ENCODE data around the gene PRRT2. TPM values are rescaled to one million over a fixed set of nuclear protein-coding genes. Genes with fewer than 3 reads are reported as not detected.
A peak's percentile ranks its signal among the peaks of the same experiment; 100 is the strongest.
"Not testable (repeated sequence)": the region's sequence is repeated elsewhere in the genome, so short reads cannot be mapped to it uniquely, and the experiment has no call there.

The PRRT2 gene
- polyA plus RNA-seq, 5 donors: 10.4 to 16.1 (median 12.8) TPM

GRCh38 chr16:29790183-29790948, 21.6 kb upstream of the PRRT2 start, which contains the start of gene KIF22:
TSS of gene KIF22 (plus strand) at chr16:29790751. CDS start at chr16:29790760, 9 bp downstream.
- DNase-seq: peak; percentile 100

DNA sequence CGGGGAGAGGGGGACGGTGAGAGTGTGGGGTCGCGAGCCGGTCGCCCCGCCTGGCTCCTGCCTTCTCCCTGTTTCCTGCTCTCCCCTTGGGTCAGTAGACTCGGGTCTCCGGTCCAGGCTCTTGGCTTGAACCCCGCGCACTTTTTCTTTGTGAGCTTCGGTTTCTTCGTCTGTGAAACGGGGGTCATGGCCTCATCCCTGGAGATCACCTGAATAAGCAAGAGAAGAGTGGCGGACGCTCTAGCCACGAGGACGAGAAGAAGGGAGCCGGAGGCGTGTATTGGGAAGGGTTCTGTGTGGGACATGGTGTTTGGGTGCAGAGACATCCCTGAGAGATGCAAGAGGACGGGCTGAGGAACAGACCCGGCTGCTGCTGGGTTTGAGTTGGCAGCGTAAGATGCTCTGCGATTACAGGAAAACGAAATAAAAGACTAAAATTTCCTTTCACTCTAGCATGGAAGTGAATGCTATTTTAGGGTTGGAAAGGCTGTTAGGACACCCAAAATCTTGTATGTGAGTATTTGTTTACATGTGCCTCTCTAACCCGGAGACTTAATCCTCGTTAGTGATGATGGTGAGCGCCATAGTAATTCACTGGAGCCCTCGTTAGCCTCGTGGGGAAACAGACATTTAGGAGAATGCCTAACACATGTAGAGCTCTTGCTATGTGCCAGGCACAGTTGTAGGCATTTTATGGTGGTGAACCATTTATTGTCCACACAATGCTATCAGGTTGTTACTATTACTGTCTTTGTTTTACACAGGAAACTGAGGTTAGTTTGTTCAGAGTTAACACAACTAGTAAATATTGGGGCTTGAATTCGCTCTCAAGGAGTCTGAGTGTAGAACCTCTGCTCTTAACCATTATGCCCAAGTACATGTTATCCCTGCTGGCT, 20.8 kb upstream of the PRRT2 start:
- no peak for DNase-seq

GRCh38 chr16:29791845-29792807, 19.9 kb upstream of the PRRT2 start:
- no peak for DNase-seq

GRCh38 chr16:29793153-29793552, 18.8 kb upstream of the PRRT2 start:
- DNase-seq: not testable (repeated sequence)

- no peak for DNase-seq
These were observed 17.7 kb upstream of the PRRT2 start for GRCh38 chr16:29794231-29794710.

GRCh38 chr16:29802416-29802935, 9.5 kb upstream of the PRRT2 start:
- DNase-seq: no peak

DNA sequence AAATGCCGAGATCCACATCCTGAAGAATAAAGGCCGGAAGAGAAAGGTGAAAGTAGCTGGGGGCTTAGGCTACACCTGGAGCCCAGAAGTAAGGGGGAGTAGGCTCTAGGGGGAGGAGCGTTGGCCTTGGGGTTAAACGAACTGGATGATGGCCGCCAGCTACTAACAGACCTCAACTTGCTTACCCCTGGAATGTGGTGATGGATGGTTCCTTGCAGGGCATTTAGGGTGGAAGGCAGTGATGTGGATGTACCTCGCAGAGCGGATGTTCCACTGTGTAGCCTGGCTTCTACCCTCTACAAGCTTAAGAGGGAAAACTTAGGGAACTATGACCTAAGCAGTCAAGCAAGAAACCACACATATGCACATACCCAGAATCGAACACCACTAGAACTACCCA, 8.0 kb upstream of the PRRT2 start:
- no peak for DNase-seq

DNA sequence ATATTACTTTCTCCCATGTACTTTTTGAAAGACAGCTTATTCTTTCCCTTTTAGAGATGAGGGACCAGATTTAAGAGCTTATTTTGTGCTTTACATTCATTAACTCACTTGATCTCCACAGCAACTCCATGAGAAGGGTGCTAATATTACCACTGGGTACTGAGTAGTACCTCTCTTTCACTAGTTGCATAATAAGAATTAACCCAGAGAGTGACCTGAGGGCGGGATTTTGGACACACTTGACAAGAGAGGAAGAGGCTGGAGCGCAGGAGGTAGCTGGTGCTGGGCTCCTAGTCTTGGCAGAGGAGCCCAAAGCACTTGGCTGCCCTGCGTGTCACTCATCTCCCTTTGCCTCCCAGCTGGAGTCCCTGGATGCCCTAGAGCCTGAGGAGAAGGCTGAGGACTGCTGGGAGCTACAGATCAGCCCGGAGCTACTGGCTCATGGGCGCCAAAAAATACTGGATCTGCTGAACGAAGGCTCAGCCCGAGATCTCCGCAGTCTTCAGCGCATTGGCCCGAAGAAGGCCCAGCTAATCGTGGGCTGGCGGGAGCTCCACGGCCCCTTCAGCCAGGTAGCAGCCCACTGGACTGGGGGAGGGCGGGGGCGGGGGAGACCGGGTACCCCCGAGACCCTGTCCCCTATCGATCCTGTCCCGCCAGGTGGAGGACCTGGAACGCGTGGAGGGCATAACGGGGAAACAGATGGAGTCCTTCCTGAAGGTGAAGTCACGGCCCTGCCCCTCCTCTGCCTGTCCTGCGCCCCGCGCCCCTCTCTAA, 7.3 kb upstream of the PRRT2 start:
- DNase-seq: no peak

DNA sequence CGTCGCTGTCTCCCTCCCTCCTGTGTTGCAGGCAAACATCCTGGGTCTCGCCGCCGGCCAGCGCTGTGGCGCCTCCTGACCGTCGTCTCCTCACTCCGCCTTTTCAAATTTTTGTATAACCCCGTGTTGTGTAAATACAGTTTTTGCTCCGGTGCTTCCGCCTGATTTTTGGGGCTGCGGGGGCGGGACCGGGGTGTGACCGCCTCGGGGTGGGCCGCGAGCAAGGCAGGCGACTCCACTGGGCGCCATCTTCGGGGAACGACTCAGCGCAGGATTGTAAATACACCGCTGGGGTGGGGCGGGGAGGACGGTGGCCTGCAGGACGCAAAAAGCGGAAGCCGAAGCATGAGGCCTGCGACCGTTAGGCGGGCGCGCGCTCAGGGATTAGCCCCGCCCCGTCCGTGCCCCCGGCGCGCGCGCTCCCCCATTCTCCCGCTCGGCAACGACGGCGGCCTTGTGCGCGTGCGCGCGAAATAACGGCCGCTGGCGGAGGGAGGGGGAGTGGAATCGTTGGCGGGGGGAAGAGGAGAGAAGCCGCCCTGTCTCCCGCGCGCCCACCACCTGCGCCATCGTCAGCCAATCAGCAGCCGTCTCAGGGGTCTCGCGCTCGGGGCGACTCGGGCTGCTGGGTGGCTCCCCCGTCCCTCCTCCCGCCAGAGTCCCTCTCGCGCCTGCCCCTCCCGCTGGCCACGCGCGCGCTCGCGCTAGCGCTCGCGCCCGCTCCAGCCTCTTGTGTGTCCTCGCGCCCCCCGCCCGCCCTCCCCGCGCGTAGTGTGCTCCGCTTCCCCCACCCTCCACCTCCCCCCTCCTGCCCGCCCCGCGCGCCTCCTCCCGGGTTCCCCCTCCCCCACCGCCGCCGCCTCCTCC, 6.5 kb upstream of the PRRT2 start:
- peak; percentile 98 to 99 for DNase-seq

GRCh38 chr16:29806099-29806579, 5.9 kb upstream of the PRRT2 start, which contains the start of gene MAZ:
TSS of gene MAZ (plus strand) at chr16:29806529. CDS start at chr16:29806702, 173 bp downstream.
- no peak for DNase-seq

- no peak for DNase-seq
These were observed 5.2 kb upstream of the PRRT2 start for GRCh38 chr16:29806641-29807425.

GRCh38 chr16:29807426-29808218, 4.4 kb upstream of the PRRT2 start:
- DNase-seq: peak; percentile 86 to 87

- DNase-seq: no peak
These were observed 3.6 kb upstream of the PRRT2 start for GRCh38 chr16:29808219-29808900.

GRCh38 chr16:29809031-29809747, 2.8 kb upstream of the PRRT2 start:
- no peak for DNase-seq

- no peak for DNase-seq
These were observed 1.9 kb upstream of the PRRT2 start for GRCh38 chr16:29809850-29810698.

Measured in right lung (tissue), 5 donors.